Stimulated activated CD8-positive, alpha-beta memory T cell treated with anti-CD3 and anti-CD28 coated beads, Interleukin-4, amount 100 ng/mL, for 1 hour (primary cell): Measurements from ENCODE around the gene USP40.

ENCODE experiments used
- DNase-seq, 2 donors: peaks; one replicate each; pipeline ENCODE4 v3.0.0-alpha.2; 2020; ENCODE audit warnings: low read depth in 2 of 2, low spot score in 1 of 2

Gene USP40

GRCh38 chr2:233563663-233564430 is 2.7 kb downstream of the USP40 start:
- DNase-seq, result no peak

DNA sequence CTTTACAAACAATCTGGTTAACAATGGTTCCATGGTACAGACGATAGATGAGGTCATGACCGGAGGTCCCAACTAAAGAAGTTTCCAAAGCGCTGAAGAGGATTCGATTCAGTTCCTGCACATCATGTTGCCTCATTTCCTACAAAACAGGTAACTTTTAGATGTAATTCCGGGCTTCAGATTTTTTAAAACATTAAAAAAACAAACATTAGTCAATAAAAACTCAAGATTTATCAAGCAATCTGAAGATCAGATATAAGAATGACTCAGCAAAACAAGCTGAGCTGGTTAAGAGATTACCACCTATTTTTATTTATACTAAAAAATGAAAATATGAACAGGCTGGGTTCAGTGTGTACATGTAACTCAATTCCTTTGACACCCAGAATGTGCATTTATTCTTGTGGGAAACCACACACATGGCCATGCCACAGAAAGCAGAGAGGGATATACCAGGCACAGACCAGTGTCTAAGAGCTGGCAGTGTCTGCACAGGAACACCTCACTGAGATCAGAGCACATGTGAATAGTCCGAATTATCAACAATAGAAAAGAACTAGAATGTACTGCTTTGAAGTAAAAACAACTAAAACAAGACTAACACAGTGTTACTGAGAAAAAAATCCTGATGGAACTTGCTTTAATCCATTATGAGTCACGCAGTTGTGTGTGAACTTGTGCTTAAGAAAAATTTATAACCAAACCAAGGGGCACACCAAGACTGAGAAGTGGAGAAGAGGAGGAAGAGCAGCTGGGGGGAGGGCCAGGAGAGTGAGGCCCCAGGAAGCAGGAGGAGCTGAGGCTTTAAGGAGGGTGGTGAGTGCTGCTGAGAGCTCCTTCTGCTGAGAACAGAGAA is 9.5 kb downstream of the USP40 start:
- DNase-seq, result no peak

DNA sequence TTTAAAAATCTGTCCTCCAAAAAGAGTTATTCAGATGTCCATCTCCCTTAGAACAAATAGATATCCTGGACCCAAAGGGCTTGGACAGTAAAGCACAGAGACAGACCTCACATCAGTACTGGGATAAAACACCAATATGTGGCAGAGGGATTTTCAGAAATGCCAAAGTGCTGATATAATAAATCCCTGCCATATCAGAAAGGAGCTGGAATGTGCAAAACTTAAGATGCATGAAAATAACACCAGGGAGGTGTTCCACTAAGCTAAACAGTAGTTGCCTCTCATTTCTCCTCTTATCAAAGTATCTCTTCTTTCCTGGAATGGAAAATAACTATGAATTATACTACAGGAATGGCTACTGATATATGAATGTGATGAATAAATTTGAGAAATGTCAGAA is 13.2 kb downstream of the USP40 start:
- no peak for DNase-seq

- DNase-seq, result no peak
These were observed 15.1 kb downstream of the USP40 start for GRCh38 chr2:233551491-233551890.

GRCh38 chr2:233546774-233547173 is 19.8 kb downstream of the USP40 start:
- no peak for DNase-seq

DNA sequence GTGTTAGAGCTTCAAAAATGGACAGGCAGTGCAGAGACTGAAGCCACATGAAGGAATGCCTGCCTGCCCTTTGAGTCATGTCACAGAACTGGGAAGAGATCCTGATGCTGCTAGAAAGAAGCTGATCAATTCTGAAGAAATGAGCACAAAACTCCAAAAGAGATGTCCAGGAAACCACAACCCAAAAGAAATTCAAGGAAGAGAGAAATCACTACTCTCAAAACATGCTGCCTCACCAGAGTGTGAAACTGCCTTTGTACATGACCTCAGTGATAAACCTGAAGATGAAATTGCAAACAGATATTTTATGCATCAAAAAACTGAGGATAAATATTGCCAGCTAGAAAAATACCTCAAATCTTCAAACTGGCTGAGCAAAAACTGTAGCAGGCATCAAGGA is 20.5 kb downstream of the USP40 start:
- DNase-seq, result no peak

- no peak for DNase-seq
These were observed 22.4 kb downstream of the USP40 start for GRCh38 chr2:233544200-233544610.

GRCh38 chr2:233542507-233542906 is 24.1 kb downstream of the USP40 start:
- no peak for DNase-seq

DNA sequence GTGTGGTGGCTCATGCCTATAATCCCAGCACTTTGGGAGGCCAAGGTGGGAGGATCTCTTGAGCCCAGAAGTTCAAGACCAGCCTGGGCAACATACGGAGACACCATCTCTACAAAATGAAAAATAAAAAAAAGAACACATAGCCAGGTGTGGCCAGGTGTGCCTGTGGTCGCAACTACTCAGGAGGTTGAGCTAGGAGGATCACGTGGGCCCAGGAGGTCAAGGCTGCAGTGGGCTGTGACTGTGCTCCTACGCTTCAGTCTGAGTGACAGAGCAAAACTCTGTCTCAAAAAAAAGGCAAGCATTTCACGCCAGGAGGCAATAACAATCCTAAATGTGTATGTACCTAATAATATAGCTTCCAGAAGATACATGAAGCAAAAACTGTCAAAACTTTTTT is 27.8 kb downstream of the USP40 start:
- no peak for DNase-seq

DNA sequence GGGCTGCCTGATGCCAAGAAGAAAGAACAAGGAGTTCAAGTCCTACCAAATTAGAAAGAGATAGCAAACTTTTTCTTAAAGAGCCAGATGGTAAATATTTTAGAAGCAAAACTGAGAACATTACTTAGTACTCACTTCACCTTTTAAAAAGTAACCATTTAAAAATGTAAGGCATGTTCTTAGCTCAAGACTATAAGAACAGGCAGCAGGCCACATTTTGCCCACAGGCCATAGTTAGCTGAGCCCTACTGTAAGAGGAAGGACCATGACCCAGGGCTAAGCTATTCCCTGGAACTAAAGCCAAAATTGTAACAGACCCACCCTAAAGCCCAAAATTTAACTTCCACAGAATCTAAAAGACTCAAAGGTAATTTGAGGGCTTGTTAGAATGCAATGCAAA is 31.3 kb downstream of the USP40 start:
- DNase-seq, result no peak

DNA sequence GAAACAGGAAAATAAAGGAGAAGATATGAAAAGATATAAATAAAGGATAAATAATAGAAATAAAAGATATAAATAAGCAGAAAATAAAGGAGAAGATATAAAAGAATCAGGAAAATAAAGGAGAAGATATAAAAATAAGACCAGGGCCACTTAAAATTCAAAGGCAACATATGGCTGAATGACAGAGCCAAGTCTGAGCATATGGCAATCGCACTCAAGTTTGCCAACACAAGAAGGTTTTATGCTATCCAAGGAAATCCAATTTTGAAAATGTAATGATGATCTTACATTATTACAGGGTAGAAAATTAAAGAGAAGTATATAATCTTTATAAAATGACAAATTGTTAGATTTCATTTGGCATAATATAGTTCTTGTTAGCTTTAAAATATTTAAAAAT is 33.6 kb downstream of the USP40 start:
- DNase-seq, result no peak

GRCh38 chr2:233531955-233532354 is 34.6 kb downstream of the USP40 start:
- no peak for DNase-seq

DNA sequence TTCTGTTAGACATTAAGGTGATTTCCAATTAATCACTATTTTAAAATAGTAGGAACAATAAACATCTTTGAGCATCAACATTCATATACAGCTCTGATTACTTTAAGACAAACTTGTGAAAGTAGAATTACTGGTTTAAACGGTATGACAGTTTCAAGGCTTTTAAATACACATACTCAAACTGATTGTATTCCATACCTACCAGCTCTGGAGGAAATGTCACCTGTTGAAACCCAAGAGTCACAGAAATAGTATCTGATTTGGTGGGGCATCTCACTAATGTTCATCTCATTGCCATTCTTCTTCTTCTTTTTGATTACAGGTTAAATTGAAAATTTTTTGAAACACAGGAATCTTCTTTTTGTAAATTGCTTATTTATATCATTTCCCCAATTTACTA is 36.2 kb downstream of the USP40 start:
- no peak for DNase-seq

GRCh38 chr2:233528182-233528581 is 38.4 kb downstream of the USP40 start:
- DNase-seq, result no peak

DNA sequence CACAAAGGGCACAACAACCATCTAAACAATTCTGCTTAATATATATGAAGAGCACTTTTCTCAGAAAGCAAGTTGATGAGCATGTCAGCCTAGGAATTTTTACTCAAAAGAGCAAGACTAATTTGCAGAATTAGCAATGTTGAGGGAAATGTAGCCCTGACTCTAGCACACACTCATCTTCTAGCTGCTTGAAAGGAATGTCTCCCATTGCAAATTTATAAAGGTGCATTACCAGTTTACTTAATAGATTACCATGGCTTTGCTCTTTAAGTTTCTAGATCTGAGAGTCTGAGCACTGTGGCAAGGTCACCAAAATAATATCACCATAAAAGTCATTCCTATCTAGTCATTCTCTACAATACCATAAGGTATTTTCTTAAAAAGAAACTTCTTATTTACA is 40.8 kb downstream of the USP40 start:
- no peak for DNase-seq

DNA sequence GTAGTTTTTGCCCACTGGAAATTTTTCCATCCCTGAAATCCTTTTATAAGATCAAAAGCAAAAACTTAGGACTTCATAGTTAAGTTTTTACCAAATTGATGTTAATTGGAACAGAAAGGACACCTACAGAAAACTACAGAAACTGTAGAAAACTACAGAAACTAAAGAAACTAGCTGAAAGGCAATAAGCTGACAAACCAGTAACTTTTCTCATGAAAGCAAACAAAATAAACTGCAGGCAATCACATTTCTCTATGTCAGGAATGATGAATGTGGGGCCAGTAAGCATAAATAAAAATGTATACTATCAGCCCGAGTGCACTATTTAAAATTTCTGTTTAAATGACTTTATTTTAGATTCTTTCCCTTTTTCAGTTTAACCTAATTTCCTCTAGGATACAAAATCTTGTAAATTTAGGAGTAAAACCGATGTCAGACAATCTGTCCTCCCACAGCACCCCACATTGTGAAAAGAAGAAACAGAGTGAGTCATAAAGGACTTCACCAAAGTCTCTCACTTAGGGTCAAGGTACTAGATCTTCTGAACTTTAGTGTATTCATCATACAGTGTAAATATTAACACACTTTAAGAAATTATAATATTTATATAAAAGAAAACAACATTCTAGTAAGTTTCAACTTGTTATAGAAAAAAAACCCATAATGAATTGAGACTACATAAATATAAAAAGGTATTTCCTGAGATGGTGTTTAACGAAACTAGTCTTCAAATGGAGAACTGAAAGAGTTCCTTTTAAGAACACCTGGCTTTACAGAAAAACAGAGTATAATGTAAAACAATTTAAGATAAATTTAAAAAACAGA is 46.6 kb downstream of the USP40 start:
- no peak for DNase-seq

GRCh38 chr2:233513953-233514655 is 52.5 kb downstream of the USP40 start:
- DNase-seq, result no peak

DNA sequence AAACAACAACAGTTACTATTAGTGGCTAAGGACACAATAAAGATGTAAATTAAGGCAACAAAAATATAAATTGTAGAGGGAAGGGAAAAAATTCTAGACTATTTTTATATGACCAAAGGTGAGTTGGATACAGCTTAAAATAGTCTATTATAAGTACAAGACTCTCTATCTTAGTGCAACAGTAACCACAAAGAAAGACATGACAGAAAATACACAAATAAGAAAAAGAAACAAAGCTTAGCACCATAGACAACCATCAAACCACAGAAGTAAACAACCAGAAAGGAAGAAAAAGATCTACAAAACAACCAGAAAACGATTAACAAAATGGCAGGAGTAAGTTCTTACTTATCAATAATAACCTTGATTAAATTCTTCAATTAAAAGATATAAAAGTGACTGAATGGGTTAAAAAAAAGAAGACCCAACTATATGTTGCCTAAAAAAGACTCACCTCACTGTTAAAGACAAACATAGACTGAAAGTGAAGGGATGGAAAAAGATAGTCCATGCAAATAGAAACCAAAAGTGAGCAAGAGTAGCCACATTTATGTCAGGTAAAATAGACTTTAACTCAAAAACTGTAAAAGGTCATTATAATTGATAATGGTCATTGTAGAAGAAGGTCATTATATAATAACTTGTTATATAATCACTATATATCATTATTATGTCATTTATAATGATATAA is 62.5 kb downstream of the USP40 start:
- DNase-seq, result no peak

DNA sequence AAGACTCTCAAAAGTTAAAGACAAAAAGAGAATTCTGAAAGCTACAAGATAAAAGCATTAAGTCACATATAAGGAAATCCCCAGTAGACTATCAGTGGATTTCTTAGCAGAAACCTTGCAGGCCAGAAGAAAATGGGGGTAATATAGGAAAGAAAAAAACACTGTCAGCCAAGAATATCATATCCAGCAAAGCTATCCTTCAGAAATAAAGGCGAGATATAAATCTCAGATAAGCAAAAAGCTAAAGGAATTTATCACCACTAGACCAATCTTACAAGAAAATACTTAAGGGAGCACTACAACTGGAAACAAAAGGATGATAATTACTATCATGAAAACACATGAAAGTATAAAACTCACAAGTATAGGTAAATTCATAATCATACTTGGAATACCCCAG is 63.1 kb downstream of the USP40 start:
- no peak for DNase-seq
